GM12878 (cell line): ENCODE measurements around the gene CCDC138. TPM values are rescaled to one million over a fixed set of nuclear protein-coding genes. Genes with fewer than 3 reads are reported as not detected.

Experiments used
- ATAC-seq: fragments of 200-7000 bp; cut with Tn5 transposase; 3 replicates; pipeline ENCODE4 v1.9.1; 2020; ENCODE audit warnings: mild to moderate bottlenecking, moderate library complexity
- BruUV-seq: library from RNA; stranded (reverse); fragments of 400-500 nt; replicated peaks from 2 replicates; lab custom pipeline; 2021; lab: Mats Ljungman, UMichigan
- CTCF ChIA-PET: fragments of 300-600 bp; sonication (Branson Sonifier 250); formaldehyde crosslinking; extraction: SDS; loops from one replicate; lab custom pipeline; 2021; ENCODE audit warnings: inconsistent platforms; lab: Yijun Ruan, JAX
- POLR2A ChIA-PET: fragments of 350-600 bp; formaldehyde crosslinking; extraction: SDS; loops from one replicate; lab custom pipeline; 2021; ENCODE audit warnings: inconsistent platforms; lab: Charles Lee
- RAD21 ChIA-PET: fragments of 300-600 bp; sonication (Branson Sonifier 250); formaldehyde crosslinking; loops from one replicate; lab custom pipeline; 2023; ENCODE audit warnings: antibody characterized with exemption; ENCODE audit not compliant: unreplicated experiment; lab: Charles Lee
- SMC1A ChIA-PET: fragments of 300-600 bp; sonication (Branson Sonifier 250); formaldehyde crosslinking; loops from one replicate; lab custom pipeline; 2023; ENCODE audit not compliant: unreplicated experiment, uncharacterized antibody; lab: Charles Lee
- DNase-seq: peaks from one replicate; pipeline ENCODE4 v3.0.0-alpha.2; 2011; ENCODE audit warnings: low read depth, low spot score
- FAIRE-seq: peaks from 3 replicates; lab custom pipeline; 2011; peaks lifted over from hg19 to GRCh38; lab: Jason Lieb, UNC
- H2AFZ ChIP-seq: 2 replicates; pipeline ENCODE4 v1.6.0; 2011; ENCODE audit warnings: low read depth, low read length, control low read depth; ENCODE audit not compliant: control insufficient read depth
- H3K27ac ChIP-seq: 2 replicates; pipeline ENCODE4 v1.5.1; 2011; ENCODE audit warnings: control low read depth; ENCODE audit not compliant: control insufficient read depth, insufficient read depth
- H3K27me3 ChIP-seq, 2 experiments: replicated peaks in 1 of 2; 2 replicates each; pipeline versions ENCODE4 v1.6.0 to v1.6.1; 2011; ENCODE audit warnings: low read length in 1 of 2; ENCODE audit not compliant: control insufficient read depth in 2 of 2, insufficient read depth in 2 of 2
- H3K36me3 ChIP-seq, 2 experiments: 2 replicates each; pipeline ENCODE4 v1.5.1; 2011; ENCODE audit warnings: low read length in 1 of 2; ENCODE audit not compliant: control insufficient read depth in 2 of 2, insufficient read depth in 2 of 2
- H3K4me1 ChIP-seq: 2 replicates; pipeline ENCODE4 v1.6.1; 2011; ENCODE audit warnings: mild to moderate bottlenecking, low read length, moderate library complexity, mixed read lengths; ENCODE audit not compliant: control insufficient read depth, insufficient read depth
- H3K4me2 ChIP-seq: 2 replicates; pipeline ENCODE4 v1.6.0; 2011; ENCODE audit warnings: control low read depth; ENCODE audit not compliant: control insufficient read depth, insufficient read depth
- H3K4me3 ChIP-seq: fragments of 200-600 bp; sonication (generic); 2 replicates; pipeline ENCODE4 v1.5.1; 2016
- H3K79me2 ChIP-seq: 2 replicates; pipeline ENCODE4 v1.6.0; 2011; ENCODE audit warnings: low read length; ENCODE audit not compliant: control insufficient read depth, insufficient read depth
- H3K9ac ChIP-seq: 2 replicates; pipeline ENCODE4 v1.8.0; 2011; ENCODE audit warnings: low read length, control low read depth, mixed read lengths; ENCODE audit not compliant: control insufficient read depth, insufficient read depth
- H3K9me3 ChIP-seq: replicated peaks from 3 replicates; pipeline ENCODE4 v1.5.1; 2011; ENCODE audit warnings: mild to moderate bottlenecking, low read length; ENCODE audit not compliant: control insufficient read depth, insufficient read depth
- H4K20me1 ChIP-seq: 2 replicates; pipeline ENCODE4 v1.6.0; 2011; ENCODE audit not compliant: control insufficient read depth, insufficient read depth
- BCL11A ChIP-seq: IDR thresholded peaks from 2 replicates; pipeline ENCODE4 v1.6.1; 2011; ENCODE audit warnings: low read depth, low read length
- EED ChIP-seq: sonication (generic); IDR thresholded peaks from 2 replicates; pipeline ENCODE4 v1.6.1; 2016; ENCODE audit warnings: antibody characterized with exemption, low read depth
- MAX ChIP-seq: IDR thresholded peaks from 2 replicates; pipeline ENCODE4 v1.6.1; 2012; ENCODE audit warnings: low read depth, low read length, improper control_type of control experiment
- PAX8 ChIP-seq: fragments of 450-650 bp; IDR thresholded peaks from 2 replicates; pipeline ENCODE4 v1.6.1; 2017; ENCODE audit warnings: mild to moderate bottlenecking, moderate library complexity
- SUPT20H ChIP-seq: IDR thresholded peaks from 2 replicates; pipeline ENCODE4 v1.6.1; 2011; ENCODE audit warnings: low read depth, mild to moderate bottlenecking, low read length, moderate library complexity, borderline replicate concordance; ENCODE audit not compliant: control insufficient read depth
- TARDBP ChIP-seq: IDR thresholded peaks from 2 replicates; pipeline ENCODE4 v1.6.1; 2016; ENCODE audit warnings: borderline replicate concordance
- ZNF384 ChIP-seq: IDR thresholded peaks from 2 replicates; pipeline ENCODE4 v1.6.1; 2012; ENCODE audit warnings: low read depth, mild to moderate bottlenecking, low read length, improper control_type of control experiment, borderline replicate concordance
- ZNF622 ChIP-seq: fragments of 450-650 bp; IDR thresholded peaks from 2 replicates; pipeline ENCODE4 v1.6.1; 2017; ENCODE audit warnings: mild to moderate bottlenecking, inconsistent platforms
- WGBS: methylation state at CpG from one replicate; pipeline ENCODE4 v1.1.6; 2016; ENCODE audit warnings: low lambda C conversion rate; ENCODE audit not compliant: insufficient replicate concordance, insufficient coverage; ENCODE audit errors: missing lambda C conversion rate; 5-methylcytosine and 5-hydroxymethylcytosine counted together
- in situ Hi-C: fragments of 300-500 bp; cut with MboI; formaldehyde crosslinking; loops from 9 replicates; pipeline ENCODE4 v1.14.3; 2018; ENCODE audit warnings: mixed read lengths
- intact Hi-C: fragments of 100-400 bp; cut with micrococcal nuclease; formaldehyde crosslinking; loops from one replicate; pipeline ENCODE4 v1.14.2; 2022; ENCODE audit not compliant: unreplicated experiment
- polyA plus RNA-seq, 11 experiments: library from polyadenylated mRNA; depleted of rRNA in 4 of 11; unstranded in 6 of 11; stranded (reverse) in 5 of 11; fragments of >200 nt; fragmentation: Nextera tagmentation in 4 of 11; fragmentation: Illumina TruSeq in 1 of 11; extraction: Ambion mirVana in 4 of 11; extraction: Trizol in 1 of 11; gene quantifications; 1 replicate in 1 of 11; 2 replicates in 10 of 11; pipeline versions ENCODE4 v1.2.1 to v1.2.3, GENCODE V29; 2011 to 2016; ENCODE audit warnings: inconsistent platforms in 2 of 11, missing spikeins in 2 of 11, low read depth in 1 of 11
- total RNA-seq, 4 experiments: library from RNA; depleted of rRNA in 3 of 4; stranded (reverse); fragments of >200 nt in 3 of 4; fragmentation: Illumina TruSeq in 1 of 4; extraction: Trizol in 1 of 4; gene quantifications; 2 replicates each; pipeline versions ENCODE4 v1.2.1 to v1.2.3, GENCODE V29; 2013 to 2021

The CCDC138 gene
- total and polyA plus RNA-seq, 10 of the 15 experiments (the other 5 are each of a cell fraction or from before 2014, with no cell fraction given), result 7.9 to 19.4 (median 13.0) TPM

- Histone ChIP-seq H3K27me3 (no peaks in the 10 kb centered on the region), H3K36me3 (peaks cover 2 to 33% of the 10 kb centered on the region in 2 experiments; a peak in 3 of 4 replicates), H3K4me3 (no peak overlapping the region), H3K9ac (no peak overlapping the region), H3K4me2 (no peak overlapping the region), H3K4me1 (peaks cover 19% of the 10 kb centered on the region), H3K79me2 (no peaks in the 10 kb centered on the region; the same call in 1 of the 2 replicates), H3K9me3 (no peaks in the 10 kb centered on the region), H2AFZ (no peak overlapping the region), H4K20me1 (no peaks in the 10 kb centered on the region), H3K27ac (no peak overlapping the region)
- FAIRE-seq (no peak), ATAC-seq (no peak), DNase-seq (no peak)
- in situ Hi-C loops (no loop called here), intact Hi-C loops (no loop called here)
- ChIA-PET RAD21 (no interaction called here), SMC1A (no interaction called here), CTCF (interaction anchor here (1.6 kb wide), 1 partner anchor 7 kb away, joined by 3 read pairs; no protein-coding TSS in a partner anchor), POLR2A (no interaction called here)
- TF ChIP-seq EED (no peak), BCL11A (no peak), SUPT20H (no peak), ZNF622 (no peak), TARDBP (no peak), PAX8 (no peak), MAX (no peak), ZNF384 (no peak)
- BruUV-seq, result no TSS peak
- 81% methylated on average over 2 of the region's 2 CpGs for WGBS
These were observed 7.7 kb upstream of the CCDC138 start for GRCh38 chr2:108778857-108779256.
